ENCODE measurements around the gene ATRN. TPM values are rescaled to one million over a fixed set of nuclear protein-coding genes. Genes with fewer than 3 reads are reported as not detected.

ATRN gene
- total RNA-seq, 6 experiments from 2014 or later: 46.9 to 82.1 (median 59.1) TPM

GRCh38 chr20:3572151-3572550, 101.3 kb downstream of the ATRN start:
- Histone ChIP-seq H3K4me3 (no peak overlapping the region), H3K27me3 (no peaks in the 10 kb centered on the region), H3K4me1 (no peaks in the 10 kb centered on the region), H3K9me3 (no peaks in the 10 kb centered on the region), H3K27ac (no peak overlapping the region), H3K36me3 (peaks cover 6 to 49% (median 23%) of the 10 kb centered on the region in 4 donors)
- DNase-seq (no peak), ATAC-seq (no peak)
- 72% methylated on average over 1 of the region's 1 CpG for WGBS (ENCODE audit: insufficient coverage, low coverage, low lambda C conversion rate, missing lambda C conversion rate)
- intact Hi-C loops (cut with DNase I): no loop called here
- TF ChIP-seq CTCF (IDR thresholded peaks at IDR 0.05) (no peak), POLR2A (IDR thresholded peaks at IDR 0.05) (no peak)

- ATAC-seq (no peak), DNase-seq (no peak)
- Histone ChIP-seq H3K4me3 (no peak overlapping the region), H3K4me1 (no peaks in the 10 kb centered on the region), H3K27me3 (no peaks in the 10 kb centered on the region), H3K9me3 (no peaks in the 10 kb centered on the region), H3K27ac (no peak overlapping the region), H3K36me3 (peaks cover 6 to 66% (median 36%) of the 10 kb centered on the region in 4 donors)
- intact Hi-C loops (cut with DNase I): no loop called here
- TF ChIP-seq POLR2A (IDR thresholded peaks at IDR 0.05): no peak
- no peak for TF ChIP-seq CTCF (IDR thresholded peaks at IDR 0.05)
Observed at GRCh38 chr20:3576363-3576762, 105.5 kb downstream of the ATRN start.

- H3K36me3 ChIP-seq: peaks cover 6 to 72% (median 38%) of the 10 kb centered on the region in 4 donors
- no CpG with 5 or more reads among the region's 1 CpG for WGBS (ENCODE audit: insufficient coverage, low coverage, low lambda C conversion rate, missing lambda C conversion rate)
Observed at GRCh38 chr20:3577366-3577765, 106.5 kb downstream of the ATRN start.

GRCh38 chr20:3580412-3580811, 109.6 kb downstream of the ATRN start:
- Histone ChIP-seq H3K36me3 (peaks cover 0 to 73% (median 41%) of the 10 kb centered on the region in 4 donors), H3K9me3 (no peaks in the 10 kb centered on the region), H3K4me1 (no peaks in the 10 kb centered on the region), H3K4me3 (no peak overlapping the region), H3K27me3 (no peaks in the 10 kb centered on the region), H3K27ac (no peak overlapping the region)
- DNase-seq (no peak), ATAC-seq (no peak)
- TF ChIP-seq CTCF (IDR thresholded peaks at IDR 0.05) (peak in 1 of 4 donors; percentile 5), POLR2A (IDR thresholded peaks at IDR 0.05) (no peak)
- intact Hi-C loops (cut with DNase I): no loop called here
- WGBS (ENCODE audit: insufficient coverage, low coverage, low lambda C conversion rate, missing lambda C conversion rate): 100% methylated on average over 3 of the region's 3 CpGs

More at GRCh38 chr20:3577366-3577765, 106.5 kb downstream of the ATRN start:
- no peak overlapping the region for H3K27ac ChIP-seq
- ATAC-seq (no peak), DNase-seq (no peak)
- intact Hi-C loops (cut with DNase I): no loop called here
- no peaks in the 10 kb centered on the region for H3K4me1 ChIP-seq
- H3K27me3 ChIP-seq: no peaks in the 10 kb centered on the region
- no peaks in the 10 kb centered on the region for H3K9me3 ChIP-seq
- H3K4me3 ChIP-seq: no peak overlapping the region
- no peak for TF ChIP-seq POLR2A (IDR thresholded peaks at IDR 0.05)
- no peak for TF ChIP-seq CTCF (IDR thresholded peaks at IDR 0.05)

- TF ChIP-seq POLR2A (IDR thresholded peaks at IDR 0.05) (no peak), CTCF (IDR thresholded peaks at IDR 0.05) (no peak)
- peak in 1 of 4 donors; percentile 25 for ATAC-seq
- DNase-seq: no peak
- WGBS (ENCODE audit: insufficient coverage, low coverage, low lambda C conversion rate, missing lambda C conversion rate): 100% methylated on average over 3 of the region's 7 CpGs
- no peaks in the 10 kb centered on the region for H3K27me3 ChIP-seq
- no peak overlapping the region for H3K4me3 ChIP-seq
- no peaks in the 10 kb centered on the region for H3K4me1 ChIP-seq
- no peak overlapping the region for H3K27ac ChIP-seq
- H3K36me3 ChIP-seq: peaks cover 0 to 57% (median 28%) of the 10 kb centered on the region in 4 donors
- intact Hi-C loops (cut with DNase I): no loop called here
- H3K9me3 ChIP-seq: no peaks in the 10 kb centered on the region
Observed at GRCh38 chr20:3583765-3584164, 112.9 kb downstream of the ATRN start.

Data from right lobe of liver (tissue), 6 donors.